BLaER1 treated with 17β-estradiol and CSF1 and Interleukin-3, amounts not matched to agents 10 nM and 100 nM (cell line): Measurements from ENCODE around the gene SYTL3.

Experiments used
- H3K27ac ChIP-seq, 11 experiments: shearing (Covaris generic); formaldehyde crosslinking; 2 replicates each; pipeline ENCODE4 v1.8.1; 2022
- H3K27me3 ChIP-seq, 11 experiments: shearing (Covaris generic); formaldehyde crosslinking; 2 replicates each; pipeline ENCODE4 v1.8.1; 2022
- H3K36me3 ChIP-seq, 11 experiments: shearing (Covaris generic); formaldehyde crosslinking; 2 replicates each; pipeline ENCODE4 v1.8.1; 2022
- H3K4me1 ChIP-seq, 10 experiments: shearing (Covaris generic); formaldehyde crosslinking; 2 replicates each; pipeline ENCODE4 v1.8.1; 2022
- H3K4me2 ChIP-seq, 11 experiments: shearing (Covaris generic); formaldehyde crosslinking; 2 replicates each; pipeline ENCODE4 v1.8.1; 2022
- H3K4me3 ChIP-seq, 10 experiments: shearing (Covaris generic); formaldehyde crosslinking; 2 replicates each; pipeline ENCODE4 v1.8.1; 2022
- H3K9ac ChIP-seq, 11 experiments: shearing (Covaris generic); formaldehyde crosslinking; 2 replicates each; pipeline ENCODE4 v1.8.1; 2022
- H3K9me3 ChIP-seq, 11 experiments: shearing (Covaris generic); formaldehyde crosslinking; replicated peaks in 1 of 11; 2 replicates each; pipeline ENCODE4 v1.8.1; 2022
- H4K20me1 ChIP-seq, 11 experiments: shearing (Covaris generic); formaldehyde crosslinking; 2 replicates each; pipeline ENCODE4 v1.8.1; 2022
- Cebpa-rat ChIP-seq, 11 experiments: shearing (Covaris generic); IDR thresholded peaks; 2 replicates each; pipeline ENCODE4 v1.8.1; 2022

Gene SYTL3

GRCh38 chr6:158620963-158621693 is 28.7 kb upstream of the SYTL3 start:
- peaks cover 15 to 33% (median 32%) of the 10 kb centered on the region in 10 experiments for H3K4me1 ChIP-seq
- TF ChIP-seq Cebpa-rat (IDR thresholded peaks at IDR 0.05), result no peak
- H4K20me1 ChIP-seq, result peaks cover 0 to 53% (median 26%) of the 10 kb centered on the region in 11 experiments; a peak in 18 of 22 replicates
- no peaks in the 10 kb centered on the region for H3K9me3 ChIP-seq
- H3K27me3 ChIP-seq, result no peaks in the 10 kb centered on the region
- no peak overlapping the region for H3K4me2 ChIP-seq
- no peak overlapping the region for H3K27ac ChIP-seq
- no peak overlapping the region for H3K9ac ChIP-seq
- no peak overlapping the region for H3K4me3 ChIP-seq
- H3K36me3 ChIP-seq, result peaks cover 39 to 64% (median 56%) of the 10 kb centered on the region in 11 experiments

- peak overlapping the region in 6 of 11 experiments; percentile 16 to 82 (median 30); a peak in 7 of 22 replicates for H3K4me2 ChIP-seq
- no peak overlapping the region for H3K9ac ChIP-seq
- H4K20me1 ChIP-seq, result peaks cover 0 to 58% (median 28%) of the 10 kb centered on the region in 11 experiments; a peak in 18 of 22 replicates
- no peaks in the 10 kb centered on the region for H3K9me3 ChIP-seq
- peaks cover 15 to 33% (median 32%) of the 10 kb centered on the region in 10 experiments for H3K4me1 ChIP-seq
- no peak overlapping the region for H3K27ac ChIP-seq
- peaks cover 45 to 69% (median 63%) of the 10 kb centered on the region in 11 experiments for H3K36me3 ChIP-seq
- no peaks in the 10 kb centered on the region for H3K27me3 ChIP-seq
- no peak overlapping the region for H3K4me3 ChIP-seq
- TF ChIP-seq Cebpa-rat (IDR thresholded peaks at IDR 0.05), result no peak
Measured at GRCh38 chr6:158621694-158622544, 27.9 kb upstream of the SYTL3 start.

DNA sequence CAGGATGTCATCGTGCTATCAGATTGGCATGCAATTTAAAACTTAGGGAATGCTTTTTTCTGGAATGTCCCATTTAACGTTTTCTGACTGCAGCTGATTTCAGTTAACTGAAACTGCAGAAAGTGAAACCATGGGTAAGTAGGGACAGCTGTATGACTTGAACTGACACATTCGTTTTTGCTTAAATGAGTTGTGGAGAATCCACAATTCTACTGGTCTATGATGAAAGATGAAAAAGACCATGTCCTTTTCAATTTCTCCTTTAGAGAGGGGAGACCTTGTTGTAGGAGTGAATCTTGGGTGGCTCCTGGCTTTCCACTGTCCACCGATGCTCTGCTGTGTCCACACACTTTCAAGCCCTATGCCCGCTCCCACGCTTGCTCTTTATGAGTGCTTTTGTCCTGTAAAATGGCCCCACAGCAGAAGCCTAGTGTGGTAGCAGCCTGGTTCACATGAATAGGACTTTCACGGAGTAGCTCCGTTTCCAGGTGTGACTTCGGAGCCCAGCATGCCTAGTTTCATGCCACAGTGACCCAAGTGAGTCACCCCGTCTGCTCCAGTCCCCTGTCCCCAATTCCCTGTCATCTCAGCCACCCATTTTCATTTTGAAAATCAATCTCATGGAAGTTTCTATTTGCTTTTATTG is 27.2 kb upstream of the SYTL3 start:
- Histone ChIP-seq H3K36me3 (peaks cover 52 to 76% (median 70%) of the 10 kb centered on the region in 11 experiments), H3K4me1 (peaks cover 15 to 34% (median 32%) of the 10 kb centered on the region in 10 experiments), H3K27me3 (no peaks in the 10 kb centered on the region), H3K9ac (no peak overlapping the region), H3K4me3 (no peak overlapping the region), H3K9me3 (no peaks in the 10 kb centered on the region), H3K4me2 (peak overlapping the region in 10 of 11 experiments; percentile 16 to 82 (median 30); a peak in 17 of 22 replicates), H3K27ac (no peak overlapping the region), H4K20me1 (peaks cover 3 to 65% (median 28%) of the 10 kb centered on the region in 11 experiments; a peak in 18 of 22 replicates)
- no peak for TF ChIP-seq Cebpa-rat (IDR thresholded peaks at IDR 0.05)

- no peak overlapping the region for H3K4me3 ChIP-seq
- H3K27me3 ChIP-seq, result no peaks in the 10 kb centered on the region
- H3K27ac ChIP-seq, result peak overlapping the region in 3 of 11 experiments; percentile 9 to 22 (median 20); a peak in 2 of 22 replicates
- peak overlapping the region in 10 of 11 experiments; percentile 54 to 89 (median 77); a peak in 18 of 22 replicates for H3K4me2 ChIP-seq
- H3K9me3 ChIP-seq, result no peaks in the 10 kb centered on the region
- peaks cover 15 to 46% (median 32%) of the 10 kb centered on the region in 10 experiments for H3K4me1 ChIP-seq
- no peak for TF ChIP-seq Cebpa-rat (IDR thresholded peaks at IDR 0.05)
- peak overlapping the region in 5 of 11 experiments; percentile 29 to 48 (median 35); a peak in 5 of 22 replicates for H3K9ac ChIP-seq
- peaks cover 3 to 88% (median 44%) of the 10 kb centered on the region in 11 experiments; a peak in 20 of 22 replicates for H4K20me1 ChIP-seq
- peaks cover 61 to 87% (median 82%) of the 10 kb centered on the region in 11 experiments for H3K36me3 ChIP-seq
Measured at GRCh38 chr6:158624684-158625682, 24.9 kb upstream of the SYTL3 start.

DNA sequence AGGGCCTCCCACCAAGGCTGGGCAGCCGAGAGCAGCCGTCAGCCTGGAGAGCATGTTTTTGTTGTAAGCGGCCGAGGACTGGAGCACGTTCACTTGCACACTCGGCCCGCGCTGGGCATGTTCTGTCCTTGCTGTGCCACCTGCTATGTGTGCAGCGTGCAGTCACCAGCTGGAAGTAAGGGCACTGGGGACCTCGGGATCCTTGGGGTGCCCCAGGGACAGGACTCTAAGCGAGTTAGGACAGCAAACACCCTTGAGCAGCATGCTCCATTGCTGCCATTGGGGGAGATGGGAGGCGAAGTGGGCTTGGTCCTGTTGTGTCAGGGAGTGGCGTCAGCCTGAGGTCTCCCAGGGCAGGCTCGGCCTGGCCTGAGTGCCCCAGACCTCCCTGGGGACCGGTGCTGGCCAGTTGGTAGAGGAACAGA is 24.0 kb upstream of the SYTL3 start:
- Histone ChIP-seq H3K27me3 (no peaks in the 10 kb centered on the region), H3K4me2 (no peak overlapping the region), H3K4me1 (peaks cover 18 to 46% (median 32%) of the 10 kb centered on the region in 10 experiments), H3K36me3 (peaks cover 60 to 87% (median 82%) of the 10 kb centered on the region in 11 experiments), H3K9me3 (no peaks in the 10 kb centered on the region), H3K9ac (0 out of 22 replicates have a peak overlapping the region, but pooled peaks of 1 of the 11 experiments have one; percentile 24), H3K4me3 (no peak overlapping the region), H4K20me1 (peaks cover 3 to 82% (median 44%) of the 10 kb centered on the region in 11 experiments; a peak in 20 of 22 replicates), H3K27ac (no peak overlapping the region)
- TF ChIP-seq Cebpa-rat (IDR thresholded peaks at IDR 0.05), result no peak

DNA sequence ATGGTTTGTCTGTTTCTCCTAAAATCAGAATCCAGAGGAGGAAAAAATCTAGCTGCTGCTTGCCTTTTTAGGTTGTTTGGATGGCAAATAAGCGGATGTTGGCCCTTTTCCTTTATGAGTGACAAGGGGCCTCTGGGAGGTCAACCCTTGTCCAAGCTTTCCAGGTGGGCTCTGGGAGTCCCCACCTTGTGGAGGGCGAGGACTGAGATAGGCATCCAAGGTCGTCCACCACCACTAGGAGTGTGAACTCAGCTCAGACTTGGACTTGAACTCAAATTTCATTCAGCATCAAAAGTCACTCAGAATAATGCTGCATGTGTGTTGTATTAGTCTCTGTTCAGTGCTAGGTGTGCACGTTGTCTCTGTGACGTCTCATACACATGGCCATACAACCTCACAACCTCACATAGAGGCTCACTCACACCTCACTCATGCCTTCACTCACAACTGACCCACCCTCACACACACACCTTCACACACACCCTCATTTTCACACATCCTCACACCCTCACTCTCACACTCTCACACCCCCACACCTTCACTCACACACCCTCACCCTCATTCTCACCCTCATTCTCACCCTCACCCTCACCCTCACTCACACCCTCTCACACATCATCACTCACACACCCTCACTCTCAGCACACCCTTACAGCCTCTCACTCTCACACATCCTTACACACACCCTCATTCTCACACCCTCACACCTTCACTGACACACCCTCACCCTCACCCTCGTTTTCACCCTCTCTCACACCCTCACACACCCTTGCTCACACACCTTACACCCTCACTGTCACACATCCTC is 23.3 kb upstream of the SYTL3 start:
- peaks cover 25 to 46% (median 32%) of the 10 kb centered on the region in 10 experiments for H3K4me1 ChIP-seq
- H3K36me3 ChIP-seq, result peaks cover 60 to 87% (median 82%) of the 10 kb centered on the region in 11 experiments
- TF ChIP-seq Cebpa-rat (IDR thresholded peaks at IDR 0.05), result no peak
- no peaks in the 10 kb centered on the region for H3K27me3 ChIP-seq
- H3K9ac ChIP-seq, result 0 out of 22 replicates have a peak overlapping the region, but pooled peaks of 1 of the 11 experiments have one; percentile 24
- no peak overlapping the region for H3K27ac ChIP-seq
- H3K4me3 ChIP-seq, result no peak overlapping the region
- peaks cover 6 to 84% (median 44%) of the 10 kb centered on the region in 11 experiments; a peak in 20 of 22 replicates for H4K20me1 ChIP-seq
- no peaks in the 10 kb centered on the region for H3K9me3 ChIP-seq
- H3K4me2 ChIP-seq, result no peak overlapping the region
